HG03442 (cell line): Measurements from ENCODE around the gene FTCD.
"Not testable (repeated sequence)": the region's sequence is repeated elsewhere in the genome, so short reads cannot be mapped to it uniquely, and the experiment has no call there.

Experiments
- ATAC-seq: cut with Tn5 transposase; IDR thresholded peaks from one replicate; pipeline ENCODE4 v1.9.1; 2021; ENCODE audit warnings: mild to moderate bottlenecking, moderate library complexity; ENCODE audit not compliant: unreplicated experiment

Gene FTCD

GRCh38 chr21:46140352-46141003 lies 14.9 kb downstream of the FTCD start:
- ATAC-seq, result not testable (repeated sequence)

DNA sequence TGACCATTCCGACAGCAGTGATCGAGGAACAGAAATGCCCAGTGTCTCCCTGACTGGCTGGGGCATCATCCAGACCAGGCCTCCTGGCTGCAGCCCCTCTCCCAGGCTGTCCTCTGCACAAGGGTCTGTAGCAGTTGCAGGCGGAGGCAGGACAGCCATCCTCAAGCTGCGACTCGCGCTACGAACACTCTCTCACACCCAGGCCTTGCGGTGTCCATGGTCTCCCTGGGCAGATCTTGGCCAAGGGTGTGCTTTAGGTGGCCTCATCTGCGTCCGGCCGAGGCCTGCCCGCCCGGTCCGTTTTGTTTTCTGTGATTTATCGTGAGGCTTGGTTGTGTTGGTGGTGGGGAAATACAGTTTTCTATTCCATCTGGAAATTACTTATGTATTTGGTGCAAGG lies 15.7 kb downstream of the FTCD start:
- ATAC-seq, result no peak

DNA sequence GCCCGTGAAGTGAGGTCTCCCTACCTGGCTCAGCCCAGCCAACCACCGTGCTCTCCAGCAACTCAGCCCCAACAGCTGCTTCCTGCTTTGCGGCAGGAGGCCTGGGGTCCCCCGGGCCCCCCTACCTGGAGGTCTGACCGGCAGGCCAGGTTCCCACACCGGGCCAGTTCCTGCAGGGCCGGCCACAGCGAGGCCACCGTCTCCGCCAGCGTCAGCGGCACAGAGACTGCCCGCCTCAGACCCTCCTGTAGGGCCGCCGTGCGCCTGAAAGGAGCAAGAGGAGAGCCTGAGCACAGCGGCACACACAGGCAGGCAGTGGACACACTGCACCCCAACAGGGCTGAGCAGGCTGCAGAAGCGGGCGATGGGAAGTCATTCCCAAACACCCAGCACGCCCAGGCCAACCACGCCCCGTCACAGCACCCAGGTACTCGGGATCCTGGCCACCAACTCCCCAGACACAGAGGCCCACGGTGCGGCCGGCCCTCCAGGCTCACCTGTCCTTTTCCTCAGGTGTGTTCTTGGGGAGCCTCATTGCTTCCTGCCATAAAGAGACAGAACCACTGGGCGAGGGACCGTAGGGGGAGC lies 16.9 kb downstream of the FTCD start:
- ATAC-seq, result no peak

DNA sequence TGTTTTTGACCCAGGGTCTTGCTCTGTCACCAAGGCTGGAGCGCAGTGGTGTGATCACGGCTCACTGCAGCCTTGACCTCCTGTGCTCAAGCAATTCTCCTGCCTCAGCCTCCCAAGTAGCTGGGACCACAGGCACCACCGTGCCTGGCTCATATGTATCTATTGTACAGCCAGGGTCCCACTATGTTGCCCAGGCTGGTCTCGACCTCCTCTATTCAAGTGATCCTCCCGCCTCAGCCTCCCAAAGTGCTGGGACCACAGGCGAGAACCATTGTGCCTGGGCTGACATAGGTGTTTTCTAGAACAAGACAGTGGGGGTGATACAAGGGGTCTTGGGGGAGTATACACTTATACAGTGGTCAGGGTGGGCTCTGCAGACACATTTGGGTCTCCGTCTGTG lies 17.5 kb downstream of the FTCD start:
- ATAC-seq, result no peak

DNA sequence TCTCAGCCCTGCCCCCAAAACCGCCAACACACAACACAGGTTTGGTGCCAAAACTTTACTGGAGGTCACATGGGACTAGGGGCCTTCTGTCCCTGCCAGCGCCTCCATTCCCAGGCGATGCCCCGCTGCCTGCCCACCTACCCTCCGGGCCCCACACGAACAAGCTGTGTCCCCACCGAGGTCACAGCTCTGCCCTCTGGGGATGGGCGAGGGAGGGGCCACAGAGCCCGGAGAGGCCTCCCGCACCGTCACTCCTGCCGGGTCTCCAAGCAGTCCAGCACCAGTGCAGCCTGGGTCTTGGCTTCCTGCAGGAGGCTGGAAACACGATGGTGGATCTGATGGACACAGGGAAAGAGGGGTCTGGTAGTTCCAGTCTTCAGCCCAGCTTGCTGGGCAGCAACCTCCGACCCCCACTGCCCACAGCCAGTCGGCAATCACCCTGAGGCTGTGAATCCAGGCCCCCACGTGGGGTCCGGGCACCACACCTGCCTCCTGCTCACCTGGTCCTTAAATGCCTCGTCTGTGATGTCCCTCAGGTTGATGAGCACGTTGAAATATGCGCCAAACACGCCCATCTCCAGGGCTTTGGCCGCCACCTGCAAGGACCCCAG lies 18.5 kb downstream of the FTCD start:
- ATAC-seq, result no peak

DNA sequence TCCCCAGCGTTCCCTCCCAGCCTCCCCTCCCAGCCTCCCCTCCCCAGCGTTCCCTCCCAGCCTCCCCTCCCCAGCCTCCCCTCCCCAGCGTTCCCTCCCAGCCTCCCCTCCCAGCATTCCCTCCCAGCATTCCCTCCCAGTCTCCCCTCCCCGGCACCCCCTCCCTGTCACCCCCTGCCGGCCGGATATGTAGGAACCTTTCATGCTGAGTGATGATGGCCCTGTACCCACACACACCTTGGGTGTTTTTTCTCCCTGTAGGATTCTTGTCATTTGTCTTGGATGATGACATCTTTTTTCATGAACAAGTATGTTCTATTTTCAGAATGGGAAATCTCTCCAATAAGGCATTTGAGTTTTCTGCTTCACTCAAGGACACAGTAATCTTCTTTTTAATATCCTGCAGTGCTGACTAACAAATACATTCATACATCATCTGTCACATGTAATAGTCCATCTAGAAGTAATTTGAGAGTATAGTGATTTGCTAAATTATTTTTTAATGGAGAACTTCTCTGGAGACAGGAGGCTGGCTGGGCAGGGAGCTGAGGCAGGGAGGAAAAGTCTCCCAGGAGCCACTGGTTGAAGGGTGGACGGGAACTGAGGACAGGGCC lies 19.5 kb downstream of the FTCD start:
- ATAC-seq, result no peak

DNA sequence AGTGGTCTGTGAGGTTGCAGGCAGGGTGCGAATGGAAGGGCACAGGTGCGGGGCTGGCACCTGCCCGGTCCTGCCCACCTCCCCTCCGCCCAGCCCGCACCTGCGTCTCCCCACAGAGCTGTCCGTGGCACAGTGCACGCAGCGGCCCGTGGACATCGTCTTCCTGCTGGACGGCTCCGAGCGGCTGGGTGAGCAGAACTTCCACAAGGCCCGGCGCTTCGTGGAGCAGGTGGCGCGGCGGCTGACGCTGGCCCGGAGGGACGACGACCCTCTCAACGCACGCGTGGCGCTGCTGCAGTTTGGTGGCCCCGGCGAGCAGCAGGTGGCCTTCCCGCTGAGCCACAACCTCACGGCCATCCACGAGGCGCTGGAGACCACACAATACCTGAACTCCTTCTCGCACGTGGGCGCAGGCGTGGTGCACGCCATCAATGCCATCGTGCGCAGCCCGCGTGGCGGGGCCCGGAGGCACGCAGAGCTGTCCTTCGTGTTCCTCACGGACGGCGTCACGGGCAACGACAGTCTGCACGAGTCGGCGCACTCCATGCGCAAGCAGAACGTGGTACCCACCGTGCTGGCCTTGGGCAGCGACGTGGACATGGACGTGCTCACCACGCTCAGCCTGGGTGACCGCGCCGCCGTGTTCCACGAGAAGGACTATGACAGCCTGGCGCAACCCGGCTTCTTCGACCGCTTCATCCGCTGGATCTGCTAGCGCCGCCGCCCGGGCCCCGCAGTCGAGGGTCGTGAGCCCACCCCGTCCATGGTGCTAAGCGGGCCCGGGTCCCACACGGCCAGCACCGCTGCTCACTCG lies 23.3 kb downstream of the FTCD start:
- ATAC-seq, result no peak

GRCh38 chr21:46131588-46131837 lies 23.9 kb downstream of the FTCD start:
- no peak for ATAC-seq

- no peak for ATAC-seq
Observed at GRCh38 chr21:46130831-46131587, 24.4 kb downstream of the FTCD start.

DNA sequence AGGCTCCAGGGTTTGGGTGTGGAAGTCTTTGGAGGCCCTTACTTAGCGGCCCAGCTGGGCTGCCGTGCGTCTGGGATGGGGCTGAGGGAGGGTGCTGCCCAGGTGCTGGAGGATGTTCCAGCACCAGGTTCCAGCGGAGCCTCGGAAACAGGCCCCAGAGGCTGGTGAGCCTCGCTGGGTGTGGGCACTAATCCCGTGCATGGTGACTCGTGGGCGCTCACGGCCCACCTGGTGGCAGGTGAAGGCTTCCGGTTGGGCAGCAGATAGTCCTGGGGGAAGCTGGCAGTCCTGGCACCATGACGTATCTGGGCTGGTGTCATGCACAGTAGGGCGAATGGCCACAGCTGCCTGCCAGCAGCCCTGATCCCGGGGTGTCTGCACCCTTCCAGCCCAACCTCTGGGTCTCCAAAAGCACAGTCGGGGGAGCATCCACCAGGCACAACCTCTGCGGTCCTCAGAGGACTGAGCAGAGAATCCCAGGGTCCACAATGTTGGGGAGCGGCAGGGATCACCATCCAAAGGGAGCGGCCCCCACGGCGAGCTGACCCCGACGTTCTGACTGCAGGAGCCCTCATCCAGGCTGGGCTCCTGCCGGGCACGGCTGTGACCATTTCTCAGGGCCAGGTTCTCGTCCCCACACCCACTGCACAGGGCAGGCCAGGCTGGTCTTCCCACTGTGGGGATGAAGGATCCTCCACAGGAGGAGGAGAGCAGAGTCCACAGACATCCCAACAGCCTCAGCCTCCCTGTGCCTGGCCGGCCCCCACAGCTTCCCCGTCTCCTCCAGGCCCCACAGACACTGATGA lies 25.3 kb downstream of the FTCD start:
- ATAC-seq, result no peak

DNA sequence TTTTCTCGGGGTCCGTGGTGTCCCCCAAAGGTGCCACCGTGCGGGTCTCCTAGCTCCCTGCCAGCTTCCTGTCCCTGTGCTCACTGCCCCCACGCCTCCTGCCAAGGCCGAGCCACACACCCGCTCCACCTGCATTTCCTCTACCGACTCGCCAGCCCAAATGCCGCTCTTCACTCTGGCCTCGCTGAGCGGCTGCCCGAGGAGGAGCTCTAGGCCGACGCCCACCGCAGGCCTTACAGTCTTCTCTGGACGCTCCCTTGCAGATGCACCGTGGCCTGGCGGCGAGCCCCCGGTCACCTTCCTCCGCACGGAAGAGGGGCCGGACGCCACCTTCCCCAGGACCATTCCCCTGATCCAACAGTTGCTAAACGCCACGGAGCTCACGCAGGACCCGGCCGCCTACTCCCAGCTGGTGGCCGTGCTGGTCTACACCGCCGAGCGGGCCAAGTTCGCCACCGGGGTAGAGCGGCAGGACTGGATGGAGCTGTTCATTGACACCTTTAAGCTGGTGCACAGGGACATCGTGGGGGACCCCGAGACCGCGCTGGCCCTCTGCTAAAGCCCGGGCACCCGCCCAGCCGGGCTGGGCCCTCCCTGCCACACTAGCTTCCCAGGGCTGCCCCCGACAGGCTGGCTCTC lies 26.3 kb downstream of the FTCD start:
- no peak for ATAC-seq

- no peak for ATAC-seq
Observed at GRCh38 chr21:46128106-46128932, 27.1 kb downstream of the FTCD start.

DNA sequence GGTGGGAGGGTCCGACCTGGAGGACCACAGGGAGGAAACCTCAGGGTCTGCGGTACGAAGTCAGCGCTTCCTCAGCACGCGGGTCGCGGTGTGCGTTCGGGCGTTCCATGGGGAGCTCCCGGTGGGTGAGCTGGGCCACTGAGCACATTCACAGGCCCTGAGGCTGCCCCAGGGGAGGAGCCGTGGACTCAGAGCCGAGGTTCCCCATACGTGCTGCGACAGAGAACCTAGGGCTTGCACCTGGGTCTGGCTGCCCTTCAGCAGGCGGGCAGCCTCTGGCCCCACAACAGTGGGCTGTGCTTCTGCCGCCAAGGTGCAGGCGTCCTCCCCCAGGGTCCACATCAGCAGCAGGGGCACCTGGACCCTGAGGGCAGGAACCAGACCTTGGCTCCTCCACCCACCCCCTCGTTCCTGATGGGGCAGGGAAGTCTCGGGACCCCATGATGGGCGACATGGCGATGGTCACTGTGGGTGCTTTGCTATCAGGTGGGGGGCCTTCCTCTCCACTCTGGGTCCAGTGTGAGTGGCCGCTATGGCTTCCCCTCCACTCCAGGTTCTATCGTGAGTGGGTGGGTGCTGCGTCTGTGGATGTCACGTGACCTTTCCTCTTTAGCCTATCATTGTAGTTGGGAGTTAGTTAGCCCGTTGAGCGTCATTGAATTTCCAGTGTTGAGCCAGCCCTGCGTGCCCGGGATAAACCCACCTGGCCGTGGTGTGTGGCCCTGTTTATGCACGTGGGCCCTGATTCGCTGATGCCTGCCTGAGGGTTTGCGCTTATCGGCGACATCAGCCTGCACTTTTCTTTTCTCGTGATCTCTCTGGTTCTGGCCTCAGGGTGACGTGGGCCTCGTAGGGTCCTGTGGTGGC lies 27.9 kb downstream of the FTCD start:
- ATAC-seq, result no peak

DNA sequence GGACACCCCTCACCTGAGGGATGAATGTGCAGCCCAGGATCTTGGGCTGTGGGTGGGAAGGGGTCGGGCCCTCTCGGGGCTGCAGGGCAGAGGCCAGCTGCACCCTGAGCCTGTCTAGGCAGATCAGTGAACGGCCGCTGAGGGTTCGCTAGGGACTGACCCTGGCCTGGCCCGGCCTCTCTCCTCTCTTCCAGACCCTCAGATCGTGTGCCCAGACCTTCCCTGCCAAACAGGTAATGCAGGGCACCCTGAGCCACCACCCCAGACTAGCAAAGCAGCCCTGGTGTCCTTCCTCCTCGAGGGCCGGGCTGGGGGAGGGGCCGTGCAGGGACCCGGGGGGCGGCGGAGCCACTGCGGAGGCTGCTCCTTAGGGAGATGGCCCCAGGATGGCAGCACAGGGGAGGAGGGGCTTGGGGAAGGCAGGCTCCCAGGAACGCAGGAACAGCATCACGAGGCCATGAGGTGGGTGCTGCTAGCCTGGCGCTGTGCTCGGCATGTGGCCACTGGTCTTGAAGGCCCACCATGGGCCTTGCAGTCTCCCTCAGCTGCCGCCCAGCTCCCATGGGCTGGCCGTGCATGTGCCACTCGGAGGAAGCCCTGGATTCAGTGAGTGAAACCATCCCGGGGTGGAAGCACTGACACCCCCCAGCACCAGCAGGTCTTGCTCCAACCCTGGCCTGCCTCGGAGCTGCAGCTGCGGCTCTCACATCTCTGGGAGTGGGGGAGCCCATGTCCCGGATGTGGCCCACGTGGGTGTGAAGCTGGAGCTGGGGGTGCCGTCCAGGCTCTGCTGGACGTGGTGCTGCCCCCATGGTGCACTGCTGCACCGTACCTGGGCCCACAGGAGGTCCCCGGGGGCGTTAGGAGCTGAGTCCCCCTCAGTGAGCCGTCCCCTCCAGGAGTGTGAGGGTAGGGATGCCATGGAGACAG lies 28.8 kb downstream of the FTCD start:
- ATAC-seq, result no peak

GRCh38 chr21:46125846-46126301 lies 29.5 kb downstream of the FTCD start:
- no peak for ATAC-seq
